ENCODE results near the gene FHAD1.
A peak's percentile ranks its signal among the peaks of the same experiment; 100 is the strongest.

Gene FHAD1

DNA sequence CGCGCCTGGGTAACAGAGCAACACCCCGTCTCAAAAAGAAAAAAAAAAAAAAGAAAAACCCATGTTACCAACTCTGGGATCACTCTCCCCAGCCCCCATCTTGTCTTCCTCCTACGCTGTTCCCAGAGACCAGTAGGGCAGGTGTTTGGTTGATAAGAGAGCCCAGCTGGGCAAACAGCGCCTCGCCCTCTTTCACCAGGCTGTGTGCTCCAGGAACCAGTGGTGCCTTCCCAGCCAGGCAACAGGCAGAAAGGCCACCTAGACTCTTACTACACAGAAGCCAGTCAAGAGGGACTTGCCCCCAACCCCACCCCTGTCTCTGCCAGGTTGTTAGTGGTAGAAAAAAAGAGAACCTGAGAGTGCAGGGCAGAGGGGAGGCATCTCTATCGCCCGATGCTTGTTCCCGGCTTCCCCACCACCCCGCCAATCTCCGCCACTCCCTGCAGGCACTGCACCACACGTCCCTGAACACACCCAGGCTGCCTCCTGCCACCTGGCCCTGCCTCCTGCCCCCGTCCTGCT lies 177.2 kb downstream of the FHAD1 start:
- no peak for DNase-seq

DNA sequence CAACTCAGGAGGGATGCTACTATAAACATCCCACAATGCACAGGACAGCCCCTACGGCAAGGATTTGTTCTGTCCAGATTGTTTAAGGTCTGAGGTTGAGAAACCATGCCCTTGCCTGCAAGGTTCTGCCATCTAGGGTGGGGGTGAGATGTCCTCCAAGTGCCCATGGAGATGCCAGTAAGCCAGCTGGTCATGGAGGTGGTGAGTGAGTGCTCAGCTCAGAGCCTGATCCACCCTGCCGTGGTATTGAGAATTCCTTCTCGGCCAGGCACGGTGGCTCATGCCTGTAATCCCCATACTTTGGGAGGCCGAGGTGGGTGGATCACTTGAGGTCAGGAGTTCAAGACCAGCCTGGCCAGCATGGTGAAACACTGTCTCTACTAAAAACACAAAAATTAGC lies 178.0 kb downstream of the FHAD1 start:
- DNase-seq: no peak

GRCh38 chr1:15425521-15425920 lies 178.5 kb downstream of the FHAD1 start:
- no peak for DNase-seq

GRCh38 chr1:15425958-15426357 lies 178.9 kb downstream of the FHAD1 start:
- DNase-seq: no peak

DNA sequence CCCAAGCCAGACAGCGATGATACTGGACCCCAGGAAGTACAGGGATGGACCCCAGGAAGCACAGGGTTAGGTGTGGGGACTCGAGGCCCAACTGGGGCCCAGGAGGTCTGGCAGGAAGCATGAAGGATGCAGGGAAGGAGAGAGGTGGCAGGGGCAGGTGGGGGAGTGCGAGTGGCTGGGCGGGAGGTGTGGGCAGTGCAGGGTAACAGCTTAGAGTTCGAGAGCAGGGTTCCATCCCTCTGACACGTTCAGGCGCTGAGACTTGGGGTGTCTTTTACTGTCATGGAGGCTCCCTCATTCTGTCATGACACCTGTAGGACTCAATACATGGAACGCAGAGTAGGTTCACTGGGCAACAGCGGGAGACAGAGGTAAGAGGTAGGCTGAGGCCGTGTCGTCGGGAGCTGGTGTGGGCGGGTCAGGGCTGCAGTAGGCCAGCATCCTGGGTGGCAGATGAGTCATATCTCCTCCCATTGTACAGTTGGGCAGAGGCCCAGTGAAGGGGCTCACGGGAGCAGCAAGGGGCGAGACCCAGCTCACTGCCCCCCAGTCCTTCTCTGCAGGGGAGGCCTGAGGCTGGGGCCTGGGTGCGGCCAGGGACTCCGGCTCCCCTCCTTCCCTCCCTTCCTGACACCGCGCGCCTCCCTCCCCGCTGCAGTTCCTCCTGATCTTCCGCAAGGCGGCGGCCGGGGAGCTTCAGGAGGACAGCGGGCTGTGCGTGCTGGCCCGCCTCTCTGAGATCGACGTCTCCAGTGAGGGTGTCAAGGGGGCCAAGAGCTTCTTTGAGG lies 179.7 kb downstream of the FHAD1 start:
- DNase-seq: peak; percentile 12

- DNase-seq: peak; percentile 2
Measured at GRCh38 chr1:15427280-15427666, 180.2 kb downstream of the FHAD1 start.

DNA sequence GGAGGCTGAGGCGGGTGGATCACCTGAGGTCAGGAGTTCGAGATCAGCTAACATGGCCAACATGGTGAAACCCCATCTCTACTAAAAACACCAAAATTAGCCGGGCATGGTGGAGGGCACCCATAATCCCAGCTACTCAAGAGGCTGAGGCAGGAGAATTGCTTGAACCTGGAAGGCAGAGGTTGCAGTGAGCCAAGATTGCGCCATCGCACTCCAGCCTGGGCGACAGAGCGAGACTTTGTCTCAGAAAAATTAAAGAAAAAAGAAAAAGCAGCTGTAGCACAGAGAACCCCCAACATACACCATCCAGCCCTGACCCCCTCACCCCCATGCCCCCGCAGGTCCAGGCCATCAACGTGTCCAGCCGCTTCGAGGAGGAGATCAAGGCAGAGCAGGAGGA lies 181.2 kb downstream of the FHAD1 start:
- DNase-seq: peak; percentile 10

DNA sequence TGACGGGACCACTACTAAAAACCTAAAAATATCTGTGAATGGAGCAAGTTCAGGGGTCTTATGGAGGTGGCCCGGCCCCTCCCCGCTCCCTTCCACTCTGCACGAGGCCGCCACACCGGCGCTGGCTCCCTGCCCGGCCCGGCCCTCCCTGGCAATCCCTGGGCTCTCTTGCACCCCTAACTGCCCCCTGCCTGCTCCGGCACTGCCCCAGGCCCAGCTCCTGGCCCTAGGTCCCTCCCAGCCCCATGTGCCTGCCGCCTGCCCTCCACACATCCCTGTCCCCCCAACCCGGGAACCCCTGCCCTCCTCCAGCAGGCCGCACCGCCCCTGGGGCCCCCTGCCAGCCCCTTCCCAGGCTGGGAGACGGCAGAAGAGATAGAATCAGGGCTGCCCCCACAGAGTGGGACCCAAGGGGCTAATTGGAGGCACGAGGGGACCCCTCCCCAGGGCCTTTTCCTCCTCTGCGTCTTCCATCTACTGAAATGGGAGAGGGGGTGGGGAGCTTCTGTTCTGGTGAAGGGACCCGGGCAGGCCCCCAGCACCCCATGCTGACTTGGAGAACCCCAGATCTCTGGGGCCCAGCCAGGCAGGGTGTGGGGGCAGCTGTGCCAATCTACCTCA lies 181.9 kb downstream of the FHAD1 start:
- peak; percentile 0 for DNase-seq

GRCh38 chr1:15429701-15430149 lies 182.7 kb downstream of the FHAD1 start:
- peak; percentile 11 for DNase-seq

- DNase-seq: peak; percentile 77
Measured at GRCh38 chr1:15430787-15431570, 184.0 kb downstream of the FHAD1 start.

- DNase-seq: peak; percentile 17
Measured at GRCh38 chr1:15431571-15431948, 184.5 kb downstream of the FHAD1 start.

DNA sequence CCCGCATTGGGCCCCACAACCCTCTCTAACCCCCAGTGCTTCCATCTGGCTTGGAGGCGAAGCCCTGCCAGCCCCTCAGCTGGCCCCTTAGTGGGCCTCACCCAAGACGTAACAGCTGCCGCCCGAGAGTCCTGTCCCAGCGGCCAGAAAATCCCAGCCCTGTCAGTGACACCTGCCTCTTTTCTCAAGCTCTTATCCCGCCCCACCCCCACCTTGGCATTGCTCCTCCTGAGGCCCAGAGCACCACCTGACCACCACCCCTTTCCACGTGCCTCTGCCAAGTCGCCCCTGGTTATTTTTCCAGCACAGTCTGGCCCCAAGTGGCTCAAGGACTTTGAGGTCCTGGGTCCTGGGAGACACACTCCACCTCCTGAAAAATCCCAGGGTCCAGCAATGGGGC lies 185.3 kb downstream of the FHAD1 start:
- DNase-seq: peak; percentile 12

DNA sequence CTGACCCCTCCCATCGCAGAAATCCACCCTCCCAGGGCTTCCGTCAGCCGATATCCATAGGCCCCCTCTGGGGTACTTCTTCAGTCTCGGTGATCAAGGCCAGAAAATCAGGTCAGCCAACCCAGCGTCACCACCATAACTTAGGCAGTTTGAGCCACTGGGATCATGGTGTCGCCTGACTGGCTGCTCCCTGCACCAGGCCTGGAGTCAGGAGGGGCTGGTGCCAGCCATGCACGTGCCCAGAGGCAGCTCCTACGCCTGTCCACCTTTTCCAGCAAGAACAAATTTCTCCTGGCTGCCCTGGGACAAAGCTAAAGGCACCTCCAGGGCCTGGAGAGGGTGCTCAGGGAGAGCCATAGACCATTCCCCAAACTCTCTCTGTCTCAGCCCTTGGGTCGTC lies 186.4 kb downstream of the FHAD1 start:
- peak; percentile 18 for DNase-seq

DNA sequence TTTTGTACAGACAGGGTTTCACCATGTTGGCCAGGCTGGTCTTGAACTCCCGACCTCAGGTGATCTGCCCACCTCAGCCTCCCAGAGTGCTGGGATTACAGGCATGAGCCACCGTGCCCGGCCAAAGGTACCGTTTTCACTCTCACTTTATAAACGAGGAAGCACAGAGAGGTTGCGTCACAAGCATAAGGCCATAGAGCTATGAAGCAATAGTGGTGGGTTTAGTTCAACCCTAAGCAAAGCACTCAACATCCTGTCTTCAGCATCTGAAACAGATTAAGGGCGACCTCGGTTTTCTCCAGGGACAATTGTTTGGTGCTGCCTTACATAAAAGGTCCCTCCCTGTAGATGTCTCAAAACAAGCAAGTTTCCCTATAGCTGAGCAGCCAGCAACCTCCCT lies 187.7 kb downstream of the FHAD1 start:
- DNase-seq: peak; percentile 31

- DNase-seq: peak; percentile 23
Measured at GRCh38 chr1:15435239-15436077, 188.4 kb downstream of the FHAD1 start.

DNA sequence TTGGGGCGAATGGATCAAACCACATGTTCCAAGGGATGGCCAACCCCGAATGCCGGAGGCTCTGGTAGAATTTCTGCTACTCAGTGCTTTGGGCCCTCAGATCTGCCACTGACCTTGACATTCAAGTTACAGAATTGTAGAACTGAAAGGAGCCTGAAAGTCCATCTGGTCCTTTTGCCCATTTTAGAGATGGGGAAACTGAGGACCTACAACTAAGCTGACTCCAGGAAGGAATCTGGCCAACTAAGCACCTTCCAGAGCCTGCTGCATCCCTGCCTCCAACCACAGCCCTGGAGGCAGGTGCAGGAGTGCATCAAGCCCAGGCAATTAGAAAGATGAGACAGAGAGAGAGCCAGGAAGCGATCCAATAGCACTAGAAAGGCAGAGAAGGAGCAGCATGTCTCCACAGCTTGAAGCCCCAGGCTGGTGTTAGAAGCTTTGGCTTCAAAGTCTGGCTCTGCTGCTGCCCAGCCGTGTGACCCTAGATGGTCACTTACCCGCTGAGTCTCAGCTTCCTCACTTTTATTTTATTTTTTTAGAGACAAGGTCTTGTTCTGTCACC lies 189.9 kb downstream of the FHAD1 start:
- DNase-seq: peak; percentile 4

GRCh38 chr1:15439325-15439724 lies 192.3 kb downstream of the FHAD1 start:
- no peak for DNase-seq

DNA sequence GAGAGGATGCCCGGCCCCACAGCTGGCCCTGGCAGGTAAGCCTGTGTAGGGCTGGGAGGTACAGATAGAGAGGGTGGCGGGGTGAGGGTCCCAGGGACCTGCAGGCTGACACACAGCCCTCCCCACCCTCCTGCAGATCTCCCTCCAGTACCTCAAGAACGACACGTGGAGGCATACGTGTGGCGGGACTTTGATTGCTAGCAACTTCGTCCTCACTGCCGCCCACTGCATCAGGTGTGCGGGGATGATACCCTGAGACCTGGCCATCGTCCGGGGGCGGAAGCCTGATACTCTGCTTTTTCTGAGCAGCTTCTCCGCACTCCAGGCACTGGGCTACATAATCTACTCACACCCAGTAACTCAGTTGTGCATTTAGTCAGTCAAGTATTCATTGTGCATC lies 193.3 kb downstream of the FHAD1 start:
- no peak for DNase-seq

DNA sequence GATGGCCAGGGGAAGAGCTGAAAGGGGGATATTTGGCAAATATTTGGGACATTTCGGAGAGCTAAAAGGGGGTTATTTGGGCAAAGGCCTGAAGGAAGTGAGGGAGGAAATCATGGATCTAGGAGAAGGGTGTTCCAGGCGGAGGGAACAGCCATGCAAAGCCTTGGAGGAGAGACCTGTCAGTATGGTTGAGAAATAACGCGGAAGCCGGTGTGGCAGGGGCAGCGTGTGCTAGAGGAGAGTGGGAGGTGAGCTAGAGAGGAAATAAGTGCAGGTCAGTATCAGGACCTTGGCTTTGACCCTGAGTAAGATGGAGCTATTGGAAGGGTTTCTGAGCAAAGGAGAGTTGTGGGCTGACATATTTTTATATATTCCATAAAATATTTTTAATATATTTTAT lies 194.2 kb downstream of the FHAD1 start:
- no peak for DNase-seq

GRCh38 chr1:15442119-15442518 lies 195.1 kb downstream of the FHAD1 start:
- no peak for DNase-seq

GRCh38 chr1:15442759-15443158 lies 195.7 kb downstream of the FHAD1 start:
- DNase-seq: no peak

DNA sequence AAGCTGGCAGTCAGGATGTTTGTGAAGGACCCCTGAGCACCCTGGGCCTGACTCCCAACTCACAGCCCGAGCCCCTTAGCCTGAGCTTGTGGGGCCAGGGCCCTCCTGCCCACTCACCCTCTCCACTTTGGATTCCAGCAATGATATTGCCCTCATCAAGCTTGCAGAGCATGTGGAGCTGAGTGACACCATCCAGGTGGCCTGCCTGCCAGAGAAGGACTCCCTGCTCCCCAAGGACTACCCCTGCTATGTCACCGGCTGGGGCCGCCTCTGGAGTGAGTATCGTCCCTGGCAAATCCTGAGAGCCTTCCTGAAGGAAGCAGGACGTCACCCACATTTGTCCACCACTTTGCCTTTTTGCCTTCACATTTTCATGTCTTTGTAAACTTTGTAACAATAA lies 196.3 kb downstream of the FHAD1 start:
- no peak for DNase-seq
